ENCODE results near the gene ATP11C.
"Not testable (repeated sequence)": the region's sequence is repeated elsewhere in the genome, so short reads cannot be mapped to it uniquely, and the experiment has no call there.

Gene ATP11C

DNA sequence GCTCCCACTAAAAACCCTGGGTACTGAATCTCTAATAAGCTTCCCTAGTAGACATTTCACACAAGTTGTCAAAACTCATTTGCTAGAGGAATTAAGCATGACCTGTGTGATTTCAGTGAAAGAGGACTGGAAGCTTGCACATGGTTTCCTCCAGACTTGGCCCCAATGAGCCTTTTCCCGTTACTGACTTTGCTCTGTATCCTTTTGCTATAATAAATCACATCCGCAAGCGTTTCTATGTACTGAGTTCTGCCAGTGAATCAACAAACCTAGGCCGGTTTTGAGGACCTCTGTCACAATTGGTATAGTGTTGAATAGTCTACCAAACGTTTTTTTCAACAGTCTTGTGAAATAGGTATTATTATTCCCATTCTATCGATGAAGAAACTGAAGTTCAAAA, 8.2 kb downstream of the ATP11C start:
- DNase-seq (ENCODE audit: low read depth), result no peak
- H3K4me3 ChIP-seq (ENCODE audit: low read depth, low read length), result no peak overlapping the region
- TF ChIP-seq CTCF (IDR thresholded peaks at IDR 0.05; ENCODE audit: insufficient read depth, low read depth, low read length, missing control alignments), result no peak

DNA sequence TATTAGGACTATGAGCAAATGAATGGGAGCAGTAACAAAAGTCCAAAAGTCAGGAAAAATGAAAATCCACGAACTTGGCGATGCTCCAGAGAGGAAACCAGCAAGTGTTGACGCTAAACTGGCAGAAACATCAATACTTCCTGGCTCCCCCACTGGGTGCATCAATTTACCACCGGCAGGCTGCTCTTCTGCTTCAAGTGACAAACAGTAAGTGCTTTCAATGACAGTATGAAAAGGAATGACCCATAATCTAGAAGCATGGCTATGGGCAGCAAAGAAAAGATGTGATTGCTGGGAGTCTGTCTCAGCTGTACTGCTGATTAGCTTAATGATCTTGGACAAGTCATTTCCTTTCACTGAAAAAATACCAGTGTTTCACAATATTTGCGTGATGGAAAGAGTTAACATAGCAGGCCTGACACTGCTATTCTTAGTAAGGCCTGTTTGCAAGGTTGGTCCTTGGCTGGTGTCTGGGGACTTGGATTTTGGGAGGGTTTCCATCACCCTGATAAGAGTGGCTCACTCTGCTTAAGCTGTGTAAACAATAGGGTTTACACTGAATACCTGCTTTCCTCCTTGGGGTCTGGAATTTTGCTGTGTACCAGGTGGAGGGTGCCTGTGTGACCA, 8.7 kb downstream of the ATP11C start:
- no peak for TF ChIP-seq CTCF (IDR thresholded peaks at IDR 0.05; ENCODE audit: insufficient read depth, low read depth, low read length, missing control alignments)
- no peak for DNase-seq (ENCODE audit: low read depth)
- H3K4me3 ChIP-seq (ENCODE audit: low read depth, low read length), result no peak overlapping the region

GRCh38 chrX:139921142-139921541, 11.7 kb downstream of the ATP11C start:
- not testable (repeated sequence) for DNase-seq (ENCODE audit: low read depth); H3K4me3 ChIP-seq (ENCODE audit: low read depth, low read length)

DNA sequence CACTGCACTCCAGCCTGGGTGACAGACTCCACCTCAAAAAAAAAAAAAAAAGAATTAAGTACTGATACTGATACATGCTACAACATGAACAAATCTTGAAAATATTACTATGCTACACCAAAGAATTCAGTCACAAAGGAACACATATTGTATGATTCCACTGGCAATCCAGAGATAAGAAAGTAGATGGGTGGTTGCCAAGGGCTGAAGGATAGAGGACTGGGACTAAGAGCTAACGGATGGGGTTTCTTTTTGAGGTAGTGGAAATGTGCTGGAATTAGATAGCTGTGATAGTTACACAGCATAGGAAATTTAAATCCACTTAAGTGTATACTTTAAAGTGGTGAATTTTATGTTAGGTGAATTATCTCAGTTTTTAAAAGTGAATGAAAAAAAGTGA, 12.5 kb downstream of the ATP11C start:
- DNase-seq (ENCODE audit: low read depth), result no peak
- TF ChIP-seq CTCF (IDR thresholded peaks at IDR 0.05; ENCODE audit: insufficient read depth, low read depth, low read length, missing control alignments), result no peak
- no peak overlapping the region for H3K4me3 ChIP-seq (ENCODE audit: low read depth, low read length)

GRCh38 chrX:139914421-139914820, 18.4 kb downstream of the ATP11C start:
- no peak for TF ChIP-seq CTCF (IDR thresholded peaks at IDR 0.05; ENCODE audit: insufficient read depth, low read depth, low read length, missing control alignments)
- no peak for DNase-seq (ENCODE audit: low read depth)
- H3K4me3 ChIP-seq (ENCODE audit: low read depth, low read length), result no peak overlapping the region

GRCh38 chrX:139909712-139910111, 23.1 kb downstream of the ATP11C start:
- no peak for TF ChIP-seq CTCF (IDR thresholded peaks at IDR 0.05; ENCODE audit: insufficient read depth, low read depth, low read length, missing control alignments)
- peak; percentile 17 for DNase-seq (ENCODE audit: low read depth)
- no peak overlapping the region for H3K4me3 ChIP-seq (ENCODE audit: low read depth, low read length)

- no peak for DNase-seq (ENCODE audit: low read depth)
- H3K4me3 ChIP-seq (ENCODE audit: low read depth, low read length), result no peak overlapping the region
- TF ChIP-seq CTCF (IDR thresholded peaks at IDR 0.05; ENCODE audit: insufficient read depth, low read depth, low read length, missing control alignments), result no peak
Observed at GRCh38 chrX:139907078-139907477, 25.8 kb downstream of the ATP11C start.
